ENCODE results near the gene SCAF1.

- TF ChIP-seq HMGA2 (CRISPR knock-in tag; IDR thresholded peaks at IDR 0.05) (no peak), CTCF (IDR thresholded peaks at IDR 0.05) (no peak), SP1 (CRISPR knock-in tag; conservative IDR thresholded peaks at IDR 0.05) (0 out of 2 replicates have a peak, but pooled peaks have one; percentile 20), ZNF121 (CRISPR knock-in tag; IDR thresholded peaks at IDR 0.05) (no peak), ATF3 (CRISPR knock-in tag; conservative IDR thresholded peaks at IDR 0.05) (no peak), E2F1 (CRISPR knock-in tag; IDR thresholded peaks at IDR 0.05) (no peak), TEAD1 (CRISPR knock-in tag; IDR thresholded peaks at IDR 0.05) (no peak), ZNF263 (CRISPR knock-in tag; IDR thresholded peaks at IDR 0.05; ENCODE audit: low read depth) (no peak), ZNF396 (CRISPR knock-in tag; IDR thresholded peaks at IDR 0.05; ENCODE audit: borderline replicate concordance) (no peak), NR2C2 (CRISPR knock-in tag; IDR thresholded peaks at IDR 0.05) (no peak)
- TF ChIP-seq, protein P1, sequence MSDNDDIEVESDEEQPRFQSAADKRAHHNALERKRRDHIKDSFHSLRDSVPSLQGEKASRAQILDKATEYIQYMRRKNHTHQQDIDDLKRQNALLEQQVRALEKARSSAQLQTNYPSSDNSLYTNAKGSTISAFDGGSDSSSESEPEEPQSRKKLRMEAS (CRISPR knock-in tag; IDR thresholded peaks at IDR 0.05), result no peak
- TF ChIP-seq, protein P2, sequence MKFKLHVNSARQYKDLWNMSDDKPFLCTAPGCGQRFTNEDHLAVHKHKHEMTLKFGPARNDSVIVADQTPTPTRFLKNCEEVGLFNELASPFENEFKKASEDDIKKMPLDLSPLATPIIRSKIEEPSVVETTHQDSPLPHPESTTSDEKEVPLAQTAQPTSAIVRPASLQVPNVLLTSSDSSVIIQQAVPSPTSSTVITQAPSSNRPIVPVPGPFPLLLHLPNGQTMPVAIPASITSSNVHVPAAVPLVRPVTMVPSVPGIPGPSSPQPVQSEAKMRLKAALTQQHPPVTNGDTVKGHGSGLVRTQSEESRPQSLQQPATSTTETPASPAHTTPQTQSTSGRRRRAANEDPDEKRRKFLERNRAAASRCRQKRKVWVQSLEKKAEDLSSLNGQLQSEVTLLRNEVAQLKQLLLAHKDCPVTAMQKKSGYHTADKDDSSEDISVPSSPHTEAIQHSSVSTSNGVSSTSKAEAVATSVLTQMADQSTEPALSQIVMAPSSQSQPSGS (CRISPR knock-in tag; IDR thresholded peaks at IDR 0.05; ENCODE audit: borderline replicate concordance, low read depth), result no peak
- TF ChIP-seq, protein P3, sequence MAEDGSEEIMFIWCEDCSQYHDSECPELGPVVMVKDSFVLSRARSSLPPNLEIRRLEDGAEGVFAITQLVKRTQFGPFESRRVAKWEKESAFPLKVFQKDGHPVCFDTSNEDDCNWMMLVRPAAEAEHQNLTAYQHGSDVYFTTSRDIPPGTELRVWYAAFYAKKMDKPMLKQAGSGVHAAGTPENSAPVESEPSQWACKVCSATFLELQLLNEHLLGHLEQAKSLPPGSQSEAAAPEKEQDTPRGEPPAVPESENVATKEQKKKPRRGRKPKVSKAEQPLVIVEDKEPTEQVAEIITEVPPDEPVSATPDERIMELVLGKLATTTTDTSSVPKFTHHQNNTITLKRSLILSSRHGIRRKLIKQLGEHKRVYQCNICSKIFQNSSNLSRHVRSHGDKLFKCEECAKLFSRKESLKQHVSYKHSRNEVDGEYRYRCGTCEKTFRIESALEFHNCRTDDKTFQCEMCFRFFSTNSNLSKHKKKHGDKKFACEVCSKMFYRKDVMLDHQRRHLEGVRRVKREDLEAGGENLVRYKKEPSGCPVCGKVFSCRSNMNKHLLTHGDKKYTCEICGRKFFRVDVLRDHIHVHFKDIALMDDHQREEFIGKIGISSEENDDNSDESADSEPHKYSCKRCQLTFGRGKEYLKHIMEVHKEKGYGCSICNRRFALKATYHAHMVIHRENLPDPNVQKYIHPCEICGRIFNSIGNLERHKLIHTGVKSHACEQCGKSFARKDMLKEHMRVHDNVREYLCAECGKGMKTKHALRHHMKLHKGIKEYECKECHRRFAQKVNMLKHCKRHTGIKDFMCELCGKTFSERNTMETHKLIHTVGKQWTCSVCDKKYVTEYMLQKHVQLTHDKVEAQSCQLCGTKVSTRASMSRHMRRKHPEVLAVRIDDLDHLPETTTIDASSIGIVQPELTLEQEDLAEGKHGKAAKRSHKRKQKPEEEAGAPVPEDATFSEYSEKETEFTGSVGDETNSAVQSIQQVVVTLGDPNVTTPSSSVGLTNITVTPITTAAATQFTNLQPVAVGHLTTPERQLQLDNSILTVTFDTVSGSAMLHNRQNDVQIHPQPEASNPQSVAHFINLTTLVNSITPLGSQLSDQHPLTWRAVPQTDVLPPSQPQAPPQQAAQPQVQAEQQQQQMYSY (CRISPR knock-in tag; IDR thresholded peaks at IDR 0.05), result no peak; the same call in 1 of the 2 replicates
- TF ChIP-seq, protein P4, sequence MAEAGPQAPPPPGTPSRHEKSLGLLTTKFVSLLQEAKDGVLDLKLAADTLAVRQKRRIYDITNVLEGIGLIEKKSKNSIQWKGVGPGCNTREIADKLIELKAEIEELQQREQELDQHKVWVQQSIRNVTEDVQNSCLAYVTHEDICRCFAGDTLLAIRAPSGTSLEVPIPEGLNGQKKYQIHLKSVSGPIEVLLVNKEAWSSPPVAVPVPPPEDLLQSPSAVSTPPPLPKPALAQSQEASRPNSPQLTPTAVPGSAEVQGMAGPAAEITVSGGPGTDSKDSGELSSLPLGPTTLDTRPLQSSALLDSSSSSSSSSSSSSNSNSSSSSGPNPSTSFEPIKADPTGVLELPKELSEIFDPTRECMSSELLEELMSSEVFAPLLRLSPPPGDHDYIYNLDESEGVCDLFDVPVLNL (CRISPR knock-in tag; IDR thresholded peaks at IDR 0.05; ENCODE audit: borderline replicate concordance, low read depth), result no peak
Measured at GRCh38 chr19:49592486-49593232, 49.4 kb upstream of the SCAF1 start.
